Activated T-helper 9 cell treated with anti-CD3 and anti-CD28 coated beads, Interleukin-2, amount 50 U/mL, for 16 hours (primary cell): ENCODE measurements around the gene SPOP.
A peak's percentile ranks its signal among the peaks of the same experiment; 100 is the strongest.
"Not testable (repeated sequence)": the region's sequence is repeated elsewhere in the genome, so short reads cannot be mapped to it uniquely, and the experiment has no call there.

ENCODE experiments used
- DNase-seq: peaks from one replicate; pipeline ENCODE4 v3.0.0-alpha.2; 2020; ENCODE audit warnings: low read depth

SPOP gene

GRCh38 chr17:49677933-49678847 lies at the start of gene SPOP:
Gene SPOP, minus strand, starts transcription at chr17:49678097. Its CDS starts 55,287 bp downstream, at chr17:49622810.
- peak; percentile 99 for DNase-seq

GRCh38 chr17:49727380-49727779 lies 49.5 kb upstream of the SPOP start:
- no peak for DNase-seq

- no peak for DNase-seq
These were observed 47.7 kb upstream of the SPOP start for GRCh38 chr17:49725452-49726130.

- not testable (repeated sequence) for DNase-seq
These were observed 46.7 kb upstream of the SPOP start for GRCh38 chr17:49724552-49724951.

- no peak for DNase-seq
These were observed 45.5 kb upstream of the SPOP start for GRCh38 chr17:49723423-49723822.

GRCh38 chr17:49722066-49722465 lies 44.2 kb upstream of the SPOP start:
- no peak for DNase-seq

- no peak for DNase-seq
These were observed 39.5 kb upstream of the SPOP start for GRCh38 chr17:49717371-49717861.

GRCh38 chr17:49716668-49717364 lies 38.9 kb upstream of the SPOP start:
- no peak for DNase-seq

GRCh38 chr17:49715717-49716279 lies 37.9 kb upstream of the SPOP start:
- DNase-seq, result peak; percentile 36

- DNase-seq, result no peak
These were observed 37.3 kb upstream of the SPOP start for GRCh38 chr17:49715216-49715615.

GRCh38 chr17:49708515-49709183 lies 30.8 kb upstream of the SPOP start:
- DNase-seq, result no peak

GRCh38 chr17:49707608-49708514 lies 30.0 kb upstream of the SPOP start, which contains the start of gene SLC35B1:
Gene SLC35B1, minus strand, starts transcription at chr17:49707964. Its CDS starts 131 bp downstream, at chr17:49707833.
- DNase-seq, result peak; percentile 97

- no peak for DNase-seq
These were observed 29.3 kb upstream of the SPOP start for GRCh38 chr17:49707246-49707607.

- DNase-seq, result no peak
These were observed 27.4 kb upstream of the SPOP start for GRCh38 chr17:49705254-49705653.

GRCh38 chr17:49703557-49704277 lies 25.8 kb upstream of the SPOP start:
- DNase-seq, result no peak

- no peak for DNase-seq
These were observed 23.1 kb upstream of the SPOP start for GRCh38 chr17:49700960-49701359.

GRCh38 chr17:49699966-49700575 lies 22.2 kb upstream of the SPOP start:
- no peak for DNase-seq

- no peak for DNase-seq
These were observed 20.1 kb upstream of the SPOP start for GRCh38 chr17:49698005-49698404.

GRCh38 chr17:49696233-49696761 lies 18.4 kb upstream of the SPOP start:
- peak; percentile 63 for DNase-seq
